ENCODE measurements around the gene ASXL1. TPM values are rescaled to one million over a fixed set of nuclear protein-coding genes. Genes with fewer than 3 reads are reported as not detected.
"Not testable (repeated sequence)": the region's sequence is repeated elsewhere in the genome, so short reads cannot be mapped to it uniquely, and the experiment has no call there.

The ASXL1 gene
- total and polyA plus RNA-seq, 10 donors = 14.1 to 149 (median 96.8) TPM

GRCh38 chr20:32464401-32465091, 106.4 kb downstream of the ASXL1 start:
- Histone ChIP-seq H3K36me3 (peaks cover 0 to 49% (median 0%) of the 10 kb centered on the region in 6 donors), H3K27ac (peak overlapping the region in 7 of 8 donors; percentile 35 to 80 (median 66)), H3K27me3 (replicated peaks in 1 of 7) (no peaks in the 10 kb centered on the region), H3K4me3 (no peak overlapping the region), H3K4me1 (peaks cover 39 to 77% (median 56%) of the 10 kb centered on the region in 6 donors), H3K9me3 (no peaks in the 10 kb centered on the region)
- intact Hi-C loops (cut with DNase I; ENCODE audit: low total_unique reads) = no loop called here
- TF ChIP-seq POLR2AphosphoS5 (IDR thresholded peaks at IDR 0.05) = no peak
- TF ChIP-seq POLR2A (IDR thresholded peaks at IDR 0.05) = no peak
- no peak for TF ChIP-seq CTCF (IDR thresholded peaks at IDR 0.05 in 8 of 11, conservative IDR thresholded peaks at IDR 0.05 in 3 of 11)
- WGBS, 5 donors = 89 to 92% (median 89%) methylated on average over 20 of the region's 20 CpGs
- peak; percentile 52 for DNase-seq

- Histone ChIP-seq H3K27me3 (replicated peaks in 1 of 7) (no peaks in the 10 kb centered on the region), H3K9me3 (no peaks in the 10 kb centered on the region), H3K4me3 (no peak overlapping the region), H3K27ac (peak overlapping the region; percentile 27 to 80 (median 54)), H3K36me3 (peaks cover 0 to 47% (median 0%) of the 10 kb centered on the region in 6 donors), H3K4me1 (peaks cover 44 to 85% (median 64%) of the 10 kb centered on the region in 6 donors)
- intact Hi-C loops (cut with DNase I; ENCODE audit: low total_unique reads) = no loop called here
- peak; percentile 86 for DNase-seq
- TF ChIP-seq POLR2AphosphoS5 (IDR thresholded peaks at IDR 0.05) = peak; percentile 73 to 77 (median 75)
- no peak for TF ChIP-seq POLR2A (IDR thresholded peaks at IDR 0.05)
- WGBS, 5 donors = 54 to 73% (median 66%) methylated on average over 19 to 24 of the region's 24 CpGs
Observed at GRCh38 chr20:32465092-32465900, 107.2 kb downstream of the ASXL1 start.

- H3K9me3 ChIP-seq; H3K4me3 ChIP-seq; H3K27me3 ChIP-seq (replicated peaks in 1 of 7); intact Hi-C loops (cut with DNase I; ENCODE audit: low total_unique reads): not testable (repeated sequence)
- Histone ChIP-seq H3K4me1 (peaks cover 52 to 93% (median 71%) of the 10 kb centered on the region in 6 donors), H3K36me3 (peaks cover 0 to 45% (median 0%) of the 10 kb centered on the region in 6 donors), H3K27ac (peak overlapping the region; percentile 27 to 80 (median 54))
- TF ChIP-seq POLR2AphosphoS5 (IDR thresholded peaks at IDR 0.05) = peak in 2 of 3 donors; percentile 5 to 69
- peak; percentile 71 for DNase-seq
- 50 to 74% (median 73%) methylated on average over 10 to 15 of the region's 15 CpGs for WGBS, 5 donors
Observed at GRCh38 chr20:32465901-32466675, 108.0 kb downstream of the ASXL1 start.

- intact Hi-C loops (cut with DNase I; ENCODE audit: low total_unique reads) = no loop called here
- Histone ChIP-seq H3K9me3 (no peaks in the 10 kb centered on the region), H3K4me1 (peaks cover 52 to 98% (median 76%) of the 10 kb centered on the region in 6 donors), H3K27ac (peak overlapping the region; percentile 19 to 80 (median 58)), H3K4me3 (no peak overlapping the region), H3K36me3 (peaks cover 0 to 47% (median 0%) of the 10 kb centered on the region in 6 donors), H3K27me3 (replicated peaks in 1 of 7) (no peaks in the 10 kb centered on the region)
- no peak for DNase-seq
- TF ChIP-seq POLR2A (IDR thresholded peaks at IDR 0.05) = no peak
- TF ChIP-seq POLR2AphosphoS5 (IDR thresholded peaks at IDR 0.05) = no peak
- WGBS, 5 donors = 70 to 78% (median 75%) methylated on average over 14 to 16 of the region's 16 CpGs
Observed at GRCh38 chr20:32466739-32467505, 108.8 kb downstream of the ASXL1 start.
